HepG2 (cell line): Measurements from ENCODE around the gene SEZ6L. TPM values are rescaled to one million over a fixed set of nuclear protein-coding genes. Genes with fewer than 3 reads are reported as not detected.
A peak's percentile ranks its signal among the peaks of the same experiment; 100 is the strongest.

ENCODE experiments used
- ATAC-seq: fragments of 200-7000 bp; cut with Tn5 transposase; 3 replicates; pipeline ENCODE4 v1.9.1; 2020; ENCODE audit warnings: mild to moderate bottlenecking, moderate library complexity
- BruUV-seq: library from RNA; stranded (reverse); fragments of 400-500 nt; replicated peaks from 2 replicates; lab custom pipeline; 2021; lab: Mats Ljungman, UMichigan
- CTCF ChIA-PET: fragments of 300-600 bp; formaldehyde crosslinking; extraction: SDS; loops from one replicate; lab custom pipeline; 2021; ENCODE audit warnings: low total read pairs, inconsistent platforms, low intra/inter-chr PET ratio; lab: Yijun Ruan, JAX
- POLR2A ChIA-PET: fragments of 350-600 bp; sonication (Branson Sonifier 250); formaldehyde crosslinking; loops from one replicate; lab custom pipeline; 2020; ENCODE audit warnings: antibody characterized with exemption, inconsistent platforms; lab: Yijun Ruan, JAX
- DNase-seq: peaks from one replicate; pipeline ENCODE4 v3.0.0-alpha.2; 2015; ENCODE audit warnings: low spot score
- FAIRE-seq: peaks from 3 replicates; lab custom pipeline; 2011; peaks lifted over from hg19 to GRCh38; lab: Jason Lieb, UNC
- H2AFZ ChIP-seq: one replicate; pipeline ENCODE4 v1.6.1; 2011; ENCODE audit warnings: low read length, inconsistent platforms
- H3K27ac ChIP-seq: fragments of 300-600 bp; 3 replicates; pipeline ENCODE4 v1.8.0; 2011; ENCODE audit warnings: mixed run types, mild to moderate bottlenecking, mixed read lengths, low read length, inconsistent platforms; ENCODE audit not compliant: insufficient read depth; ENCODE audit errors: extremely low read length
- H3K27me3 ChIP-seq, 2 experiments: fragments of 200-600 bp in 1 of 2; 2 replicates in 1 of 2; 3 replicates in 1 of 2; pipeline versions ENCODE4 v1.6.0 to v1.8.0; 2011; ENCODE audit warnings: low read length in 2 of 2, mild to moderate bottlenecking in 2 of 2, moderate library complexity in 2 of 2, inconsistent platforms in 1 of 2; ENCODE audit not compliant: insufficient read depth in 2 of 2, control insufficient read depth in 1 of 2
- H3K36me3 ChIP-seq, 2 experiments: fragments of 200-600 bp in 1 of 2; replicated peaks in 1 of 2; 2 replicates in 1 of 2; 3 replicates in 1 of 2; pipeline versions ENCODE4 v1.5.1 to v1.8.0; 2011; ENCODE audit warnings: low read length in 2 of 2, inconsistent platforms in 1 of 2; ENCODE audit not compliant: insufficient read depth in 2 of 2, control insufficient read depth in 1 of 2
- H3K4me1 ChIP-seq: 2 replicates; pipeline ENCODE4 v1.5.1; 2012; ENCODE audit warnings: low read length, inconsistent platforms; ENCODE audit not compliant: insufficient read depth
- H3K4me2 ChIP-seq: 2 replicates; pipeline ENCODE4 v1.6.0; 2011; ENCODE audit warnings: low read depth, low read length, inconsistent platforms
- H3K4me3 ChIP-seq, 3 experiments: fragments of 200-600 bp in 1 of 3; sonication (generic), shearing (Covaris generic) in 1 of 3; replicated peaks in 1 of 3; 2 replicates each; pipeline ENCODE4 v1.5.1; 2011 to 2016; ENCODE audit warnings: low read length in 3 of 3, inconsistent platforms in 2 of 3, low read depth in 2 of 3, mild to moderate bottlenecking in 2 of 3, control low read depth in 1 of 3, mixed read lengths in 1 of 3; ENCODE audit not compliant: insufficient read depth in 1 of 3
- H3K79me2 ChIP-seq: one replicate; pipeline ENCODE4 v1.6.1; 2011; ENCODE audit warnings: low read length, inconsistent platforms; ENCODE audit not compliant: insufficient read depth
- H3K9ac ChIP-seq: 2 replicates; pipeline ENCODE4 v1.6.0; 2011; ENCODE audit warnings: mild to moderate bottlenecking, low read depth, low read length, inconsistent platforms; ENCODE audit not compliant: insufficient read depth
- H3K9me3 ChIP-seq: 2 replicates; pipeline ENCODE4 v1.5.1; 2012; ENCODE audit warnings: mild to moderate bottlenecking, low read length
- H4K20me1 ChIP-seq: 2 replicates; pipeline ENCODE4 v1.6.0; 2011; ENCODE audit warnings: inconsistent platforms, mild to moderate bottlenecking, low read length, moderate library complexity; ENCODE audit not compliant: insufficient read depth
- CBX2 ChIP-seq, 2 experiments: fragments of 200-600 bp in 1 of 2; sonication (generic); formaldehyde crosslinking in 1 of 2; IDR thresholded peaks; 2 replicates each; pipeline versions ENCODE4 v1.7.0 to v1.8.1; 2018 to 2022; ENCODE audit warnings: low read depth in 2 of 2, low read length in 1 of 2, mild to moderate bottlenecking in 1 of 2, missing genetic modification reagents in 1 of 2
- HIVEP1 ChIP-seq: sonication (generic); formaldehyde crosslinking; IDR thresholded peaks from 2 replicates; pipeline ENCODE4 v1.4.0; 2020; ENCODE audit warnings: mild to moderate bottlenecking, missing genetic modification reagents
- RCOR2 ChIP-seq: IDR thresholded peaks from 2 replicates; pipeline ENCODE4 v1.6.1; 2016; ENCODE audit warnings: missing biosample characterization, missing genetic modification reagents
- STAG1 ChIP-seq: sonication (generic); formaldehyde crosslinking; IDR thresholded peaks from 2 replicates; pipeline ENCODE4 v1.4.0; 2020; ENCODE audit warnings: missing genetic modification reagents
- ZNF264 ChIP-seq: sonication (generic); formaldehyde crosslinking; IDR thresholded peaks from 2 replicates; pipeline ENCODE4 v1.4.0; 2020; ENCODE audit warnings: missing genetic modification reagents
- ZNF703 ChIP-seq: sonication (generic); formaldehyde crosslinking; IDR thresholded peaks from 2 replicates; pipeline ENCODE4 v1.5.1; 2020; ENCODE audit warnings: missing genetic modification reagents, mild to moderate bottlenecking, moderate library complexity, borderline replicate concordance
- WGBS: methylation state at CpG from one replicate; pipeline ENCODE4 v1.1.6; 2017; ENCODE audit warnings: low lambda C conversion rate; 5-methylcytosine and 5-hydroxymethylcytosine counted together
- in situ Hi-C: cut with HindIII; loops from 2 replicates; pipeline ENCODE4 v1.10.0; 2017; ENCODE audit warnings: low pct_unique_long_range_greater_than_20kb; ENCODE audit not compliant: extremely low pct_ligation_motif_present
- intact Hi-C: fragments of 100-400 bp; cut with micrococcal nuclease; formaldehyde crosslinking; loops from one replicate; pipeline ENCODE4 v1.10.0; 2022; ENCODE audit not compliant: unreplicated experiment
- polyA plus RNA-seq, 8 experiments: library from polyadenylated mRNA; depleted of rRNA in 3 of 8; stranded (reverse) in 7 of 8; unstranded in 1 of 8; fragments of >200 nt; fragmentation: Illumina TruSeq in 4 of 8; extraction: Trizol in 4 of 8; gene quantifications; 2 replicates each; pipeline versions ENCODE4 v1.2.1 to v1.2.3, GENCODE V29; 2011 to 2016; ENCODE audit warnings: low read depth in 4 of 8, missing spikeins in 1 of 8, mixed read lengths in 1 of 8; ENCODE audit not compliant: insufficient read depth in 1 of 8
- total RNA-seq, 5 experiments: library from RNA; depleted of rRNA; stranded (reverse); fragments of >200 nt; fragmentation: Illumina TruSeq; extraction: Trizol; gene quantifications; 2 replicates each; pipeline ENCODE4 v1.2.3, GENCODE V29; 2016; ENCODE audit warnings: low read depth in 1 of 5
- TF ChIP-seq, protein P1 (sequence below): sonication (generic); formaldehyde crosslinking; IDR thresholded peaks from 2 replicates; pipeline ENCODE4 v1.9.0; 2022; ENCODE audit warnings: missing genetic modification reagents, mild to moderate bottlenecking, borderline replicate concordance
- TF ChIP-seq, protein P2 (sequence below): IDR thresholded peaks from 2 replicates; pipeline ENCODE4 v1.6.1; 2018; ENCODE audit warnings: missing genetic modification reagents

SEZ6L gene
- total and polyA plus RNA-seq, 2 of the 13 experiments (the other 11 are each of a cell fraction or from before 2014, with no cell fraction given): not detected

DNA sequence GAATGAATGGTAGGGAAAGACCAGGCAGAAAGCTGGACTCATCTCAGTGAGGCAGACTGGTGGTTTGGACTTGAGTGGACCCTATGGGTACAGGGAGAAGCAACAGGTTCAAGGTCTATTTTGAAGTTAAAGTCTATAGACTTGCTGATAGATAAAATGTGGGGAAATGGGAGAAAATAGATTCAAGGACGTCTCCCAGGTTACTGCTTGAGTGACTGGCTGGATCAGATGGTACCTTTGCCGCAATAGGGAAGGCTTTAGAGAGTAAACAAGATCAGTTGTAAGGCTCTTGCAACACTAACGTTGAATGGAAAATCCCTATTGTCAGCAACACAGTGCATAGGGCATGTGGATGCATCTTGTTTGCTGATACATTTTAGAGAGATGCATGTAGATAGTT, 27.4 kb downstream of the SEZ6L start (continued):
- TF ChIP-seq ZNF264: peak; percentile 47; the same call in 1 of the 2 replicates
- no peak for TF ChIP-seq CBX2 (IDR thresholded peaks at IDR 0.05; ENCODE audit: low read depth, low read length)
- TF ChIP-seq CBX2 (CRISPR knock-in tag; IDR thresholded peaks at IDR 0.05; ENCODE audit: low read depth): no peak
- TF ChIP-seq, protein P1, sequence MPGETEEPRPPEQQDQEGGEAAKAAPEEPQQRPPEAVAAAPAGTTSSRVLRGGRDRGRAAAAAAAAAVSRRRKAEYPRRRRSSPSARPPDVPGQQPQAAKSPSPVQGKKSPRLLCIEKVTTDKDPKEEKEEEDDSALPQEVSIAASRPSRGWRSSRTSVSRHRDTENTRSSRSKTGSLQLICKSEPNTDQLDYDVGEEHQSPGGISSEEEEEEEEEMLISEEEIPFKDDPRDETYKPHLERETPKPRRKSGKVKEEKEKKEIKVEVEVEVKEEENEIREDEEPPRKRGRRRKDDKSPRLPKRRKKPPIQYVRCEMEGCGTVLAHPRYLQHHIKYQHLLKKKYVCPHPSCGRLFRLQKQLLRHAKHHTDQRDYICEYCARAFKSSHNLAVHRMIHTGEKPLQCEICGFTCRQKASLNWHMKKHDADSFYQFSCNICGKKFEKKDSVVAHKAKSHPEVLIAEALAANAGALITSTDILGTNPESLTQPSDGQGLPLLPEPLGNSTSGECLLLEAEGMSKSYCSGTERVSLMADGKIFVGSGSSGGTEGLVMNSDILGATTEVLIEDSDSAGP: no peak
- TF ChIP-seq ZNF703 (CRISPR knock-in tag): no peak

DNA sequence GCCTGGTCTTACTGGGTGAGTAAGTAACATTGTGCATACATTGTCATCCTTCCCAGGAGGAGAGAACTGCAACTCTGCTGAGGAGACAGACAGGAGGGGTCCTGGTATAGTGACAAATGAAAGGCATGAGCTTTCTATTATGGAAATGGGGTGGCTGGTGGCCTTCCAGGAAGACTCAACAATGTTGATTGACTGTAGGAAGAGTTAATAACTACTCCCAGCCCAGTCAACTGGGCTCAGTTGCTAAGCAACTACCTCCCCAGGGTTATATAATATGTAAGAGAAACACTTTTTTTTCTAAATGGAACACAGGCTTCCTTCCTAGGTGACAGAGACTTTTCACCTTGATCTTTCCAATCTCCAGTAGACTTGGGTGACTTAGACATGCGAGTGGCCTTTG, 28.2 kb downstream of the SEZ6L start:
- no peak overlapping the region for H3K4me3 ChIP-seq
- no peak for TF ChIP-seq RCOR2
- TF ChIP-seq, all 625 proteins: peak for 0
- ChIA-PET CTCF (no interaction called here), POLR2A (no interaction called here)
- BruUV-seq: no TSS peak
- Histone ChIP-seq H2AFZ (no peak overlapping the region), H4K20me1 (no peaks in the 10 kb centered on the region), H3K27me3 (no peaks in the 10 kb centered on the region; a peak in 1 of 5 replicates), H3K4me1 (peaks cover 38% of the 10 kb centered on the region), H3K36me3 (no peaks in the 10 kb centered on the region), H3K27ac (no peak overlapping the region), H3K79me2 (no peaks in the 10 kb centered on the region), H3K9ac (no peak overlapping the region), H3K9me3 (no peaks in the 10 kb centered on the region), H3K4me2 (no peak overlapping the region)
- ATAC-seq (no peak), FAIRE-seq (no peak), DNase-seq (no peak)
- intact Hi-C loops: no loop called here
- WGBS: 0% methylated on average over 1 of the region's 1 CpG
- in situ Hi-C loops: no loop called here

DNA sequence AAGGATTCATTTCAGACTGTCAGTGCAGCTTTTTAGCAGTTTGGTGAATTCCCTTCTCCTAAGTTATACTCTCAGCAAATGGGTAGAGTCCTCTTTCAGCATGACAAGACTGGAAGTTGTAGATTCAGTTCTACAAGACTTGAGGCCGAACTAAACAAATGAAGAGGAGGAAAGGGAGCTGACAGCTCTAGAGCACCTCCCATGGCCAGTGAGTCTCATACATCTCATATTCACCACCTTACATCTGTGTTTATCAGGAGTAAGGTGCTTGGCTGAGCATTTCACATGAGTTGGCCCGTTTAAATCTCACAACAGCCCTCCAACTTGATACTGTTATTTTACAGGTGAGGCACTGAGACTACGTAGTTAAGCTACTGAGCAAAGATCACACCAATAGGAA, 30.4 kb downstream of the SEZ6L start:
- Histone ChIP-seq H2AFZ (no peak overlapping the region), H3K27me3 (no peaks in the 10 kb centered on the region; a peak in 1 of 5 replicates), H3K27ac (no peak overlapping the region), H3K4me1 (peaks cover 33% of the 10 kb centered on the region), H3K4me3 (no peak overlapping the region), H3K9ac (no peak overlapping the region), H4K20me1 (no peaks in the 10 kb centered on the region), H3K36me3 (no peaks in the 10 kb centered on the region)
- CTCF ChIA-PET: no interaction called here
- POLR2A ChIA-PET: no interaction called here
- WGBS: 4% methylated on average over 3 of the region's 3 CpGs
- no TSS peak for BruUV-seq
- intact Hi-C loops: no loop called here
- DNase-seq: no peak
- TF ChIP-seq HIVEP1 (CRISPR knock-in tag): no peak
- TF ChIP-seq STAG1 (CRISPR knock-in tag): peak; percentile 27; the same call in 1 of the 2 replicates
- TF ChIP-seq, protein P2, sequence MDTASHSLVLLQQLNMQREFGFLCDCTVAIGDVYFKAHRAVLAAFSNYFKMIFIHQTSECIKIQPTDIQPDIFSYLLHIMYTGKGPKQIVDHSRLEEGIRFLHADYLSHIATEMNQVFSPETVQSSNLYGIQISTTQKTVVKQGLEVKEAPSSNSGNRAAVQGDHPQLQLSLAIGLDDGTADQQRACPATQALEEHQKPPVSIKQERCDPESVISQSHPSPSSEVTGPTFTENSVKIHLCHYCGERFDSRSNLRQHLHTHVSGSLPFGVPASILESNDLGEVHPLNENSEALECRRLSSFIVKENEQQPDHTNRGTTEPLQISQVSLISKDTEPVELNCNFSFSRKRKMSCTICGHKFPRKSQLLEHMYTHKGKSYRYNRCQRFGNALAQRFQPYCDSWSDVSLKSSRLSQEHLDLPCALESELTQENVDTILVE (CRISPR knock-in tag): no peak
- TF ChIP-seq, all 625 proteins: peak for 1
- ATAC-seq (peak; percentile 51; the same call in 2 of the 3 replicates), FAIRE-seq (no peak)
- in situ Hi-C loops: no loop called here
- no peak overlapping the region for H3K4me2 ChIP-seq
- no peaks in the 10 kb centered on the region for H3K79me2 ChIP-seq
- no peaks in the 10 kb centered on the region for H3K9me3 ChIP-seq
